Adrenal gland (tissue), 12 donors: Measurements from ENCODE around the gene TLE2. TPM values are rescaled to one million over a fixed set of nuclear protein-coding genes. Genes with fewer than 3 reads are reported as not detected.

Experiments used
- DNase-seq, 7 donors: peaks; one replicate each; pipeline ENCODE4 v3.0.0-alpha.2; 2019 to 2020
- H3K27ac ChIP-seq, 5 donors: fragments of 200-600 bp; sonication (generic) in 4 of 5; 1 replicate in 3 of 5; 2 replicates in 2 of 5; pipeline versions ENCODE4 v1.5.1 to v1.8.0; 2016 to 2020; ENCODE audit warnings: mild to moderate bottlenecking in 1 of 5
- H3K27me3 ChIP-seq: fragments of 200-600 bp; 2 replicates; pipeline ENCODE4 v1.8.0; 2021
- H3K36me3 ChIP-seq, 2 donors: fragments of 200-600 bp; replicated peaks in 1 of 2; 1 replicate in 1 of 2; 2 replicates in 1 of 2; pipeline versions ENCODE4 v1.5.1 to v1.8.0; 2018 to 2022
- H3K4me1 ChIP-seq, 2 donors: fragments of 200-600 bp; replicated peaks in 1 of 2; 1 replicate in 1 of 2; 2 replicates in 1 of 2; pipeline versions ENCODE4 v1.5.1 to v1.8.0; 2018 to 2021
- H3K4me3 ChIP-seq, 4 donors: fragments of 200-600 bp; sonication (generic) in 3 of 4; one replicate each; pipeline ENCODE4 v1.5.1; 2016 to 2018
- H3K9me3 ChIP-seq, 3 donors: fragments of 200-600 bp; sonication (generic) in 1 of 3; replicated peaks in 1 of 3; 1 replicate in 2 of 3; 2 replicates in 1 of 3; pipeline versions ENCODE4 v1.5.1 to v1.8.0; 2016 to 2021
- POLR2A ChIP-seq, 2 donors: fragments of 450-650 bp; IDR thresholded peaks; one replicate each; pipeline ENCODE4 v1.6.1; 2017; ENCODE audit warnings: antibody characterized with exemption in 2 of 2, mild to moderate bottlenecking in 2 of 2, moderate library complexity in 1 of 2
- WGBS, 4 donors: extraction: QIAGEN DNeasy Blood & Tissue Kit in 2 of 4; methylation state at CpG; one replicate each; pipeline versions ENCODE4 v1.1.5 to v1.1.7; 2013 to 2017; 5-methylcytosine and 5-hydroxymethylcytosine counted together
- intact Hi-C, 2 donors: fragments of 100-400 bp; cut with DNase I; formaldehyde crosslinking; loops; one replicate each; pipeline versions ENCODE4 v1.14.1 to v1.15.0; 2022 to 2023
- polyA plus RNA-seq, 3 donors: library from polyadenylated mRNA; stranded (reverse); fragments of 200-250 nt in 2 of 3; fragments of 350-450 nt in 1 of 3; fragmentation: Illumina TruSeq in 1 of 3; extraction: RNeasy Lipid Tissue Mini Kit (QIAGEN cat#74804) in 1 of 3; gene quantifications; one replicate each; pipeline ENCODE4 v1.2.3, GENCODE V29; 2013 to 2014
- total RNA-seq, 9 donors: library from RNA; depleted of rRNA in 4 of 9; stranded (reverse); fragments of >200 nt in 4 of 9; fragments of 120-200 nt in 1 of 9; fragmentation: NEBNext Ultra II Directional in 1 of 9; extraction: Animal tissue kit (Norgen Biotek cat#: 25700) in 1 of 9; gene quantifications; one replicate each; pipeline versions ENCODE4 v1.1.0 to v1.2.4, GENCODE V29; 2013 to 2023
- TF ChIP-seq, protein P1 (sequence below), 6 experiments: fragments of 450-650 bp in 4 of 6; fragments of 200-600 bp in 2 of 6; sonication (generic) in 1 of 6; IDR thresholded peaks; 1 replicate in 5 of 6; 2 replicates in 1 of 6; pipeline versions ENCODE4 v1.5.1 to v1.8.0; 2016 to 2021; ENCODE audit warnings: antibody characterized with exemption in 6 of 6, mild to moderate bottlenecking in 2 of 6, moderate library complexity in 1 of 6
- donor health status: healthy with polysubstance abuse.
- donor health status: Bipolar disorder and iron deficiency.
- donor health status: DM: yes; HTN: yes; CAD: no.
- donor health status: DM: no; HTN: no; CAD: no.
- donor health status: DM: no; HTN: no; CAD: no.
- donor health status: DM: yes; HTN: yes; CAD: no.

Gene TLE2
- total and polyA plus RNA-seq, 12 donors = 4.0 to 106 (median 57.2) TPM

- Histone ChIP-seq H3K9me3 (no peaks in the 10 kb centered on the region), H3K27ac (no peak overlapping the region), H3K4me3 (no peak overlapping the region), H3K4me1 (peaks cover 4 to 5% of the 10 kb centered on the region in 2 donors), H3K36me3 (no peaks in the 10 kb centered on the region), H3K27me3 (no peaks in the 10 kb centered on the region)
- DNase-seq = peak in 1 of 7 donors; percentile 55
- 52 to 63% (median 58%) methylated on average over 3 of the region's 3 CpGs for WGBS, 4 donors
- intact Hi-C loops = loop anchor here (5.0 to 10.0 kb wide), 4 partner anchors 52 to 118 kb away; no protein-coding TSS in a partner anchor
- TF ChIP-seq, protein P1, sequence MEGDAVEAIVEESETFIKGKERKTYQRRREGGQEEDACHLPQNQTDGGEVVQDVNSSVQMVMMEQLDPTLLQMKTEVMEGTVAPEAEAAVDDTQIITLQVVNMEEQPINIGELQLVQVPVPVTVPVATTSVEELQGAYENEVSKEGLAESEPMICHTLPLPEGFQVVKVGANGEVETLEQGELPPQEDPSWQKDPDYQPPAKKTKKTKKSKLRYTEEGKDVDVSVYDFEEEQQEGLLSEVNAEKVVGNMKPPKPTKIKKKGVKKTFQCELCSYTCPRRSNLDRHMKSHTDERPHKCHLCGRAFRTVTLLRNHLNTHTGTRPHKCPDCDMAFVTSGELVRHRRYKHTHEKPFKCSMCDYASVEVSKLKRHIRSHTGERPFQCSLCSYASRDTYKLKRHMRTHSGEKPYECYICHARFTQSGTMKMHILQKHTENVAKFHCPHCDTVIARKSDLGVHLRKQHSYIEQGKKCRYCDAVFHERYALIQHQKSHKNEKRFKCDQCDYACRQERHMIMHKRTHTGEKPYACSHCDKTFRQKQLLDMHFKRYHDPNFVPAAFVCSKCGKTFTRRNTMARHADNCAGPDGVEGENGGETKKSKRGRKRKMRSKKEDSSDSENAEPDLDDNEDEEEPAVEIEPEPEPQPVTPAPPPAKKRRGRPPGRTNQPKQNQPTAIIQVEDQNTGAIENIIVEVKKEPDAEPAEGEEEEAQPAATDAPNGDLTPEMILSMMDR (IDR thresholded peaks at IDR 0.05) = no peak
- no peak for TF ChIP-seq POLR2A (IDR thresholded peaks at IDR 0.05)
These were observed 44.1 kb upstream of the TLE2 start for GRCh38 chr19:3073159-3073563.

DNA sequence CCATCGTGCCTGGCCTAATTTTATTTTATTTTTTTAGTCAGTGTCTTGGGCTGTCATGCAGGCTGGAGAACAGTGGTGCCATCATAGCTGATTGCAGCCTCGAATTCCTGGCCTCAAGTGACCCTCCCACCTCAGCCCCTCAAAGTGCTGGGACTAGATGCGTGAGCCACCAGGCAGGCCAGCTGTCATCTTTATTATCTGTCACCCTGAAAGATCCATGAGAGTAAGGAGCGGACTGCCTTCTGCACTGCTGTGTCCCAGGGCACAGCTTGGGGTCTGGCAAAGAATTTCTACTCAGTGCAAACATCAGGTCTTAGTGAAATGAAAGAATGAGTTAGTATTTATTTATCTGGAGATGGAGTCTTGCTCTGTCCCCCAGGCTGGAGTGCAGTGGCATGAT lies 42.7 kb upstream of the TLE2 start:
- 66 to 76% (median 71%) methylated on average over 4 of the region's 4 CpGs for WGBS, 4 donors
- Histone ChIP-seq H3K27ac (no peak overlapping the region), H3K36me3 (no peaks in the 10 kb centered on the region), H3K9me3 (no peaks in the 10 kb centered on the region), H3K4me1 (peaks cover 11% of the 10 kb centered on the region in 2 donors), H3K27me3 (no peaks in the 10 kb centered on the region), H3K4me3 (no peak overlapping the region)
- no peak for DNase-seq
- TF ChIP-seq, protein P1 (IDR thresholded peaks at IDR 0.05) = no peak
- TF ChIP-seq POLR2A (IDR thresholded peaks at IDR 0.05) = no peak
- intact Hi-C loops = loop anchor here (5.0 to 10.0 kb wide), 4 partner anchors 53 to 117 kb away; no protein-coding TSS in a partner anchor

- intact Hi-C loops = no loop called here
These were observed 39.0 kb upstream of the TLE2 start for GRCh38 chr19:3068071-3068470.

GRCh38 chr19:3067563-3067962 lies 38.5 kb upstream of the TLE2 start:
- intact Hi-C loops = no loop called here
- DNase-seq = no peak
- 73 to 86% (median 79%) methylated on average over 6 to 9 of the region's 9 CpGs for WGBS, 4 donors
- Histone ChIP-seq H3K27me3 (no peaks in the 10 kb centered on the region), H3K4me3 (no peak overlapping the region), H3K36me3 (no peaks in the 10 kb centered on the region), H3K27ac (peak overlapping the region in 3 of 5 donors; percentile 47 to 64 (median 55)), H3K9me3 (no peaks in the 10 kb centered on the region), H3K4me1 (peaks cover 17 to 20% of the 10 kb centered on the region in 2 donors)
- TF ChIP-seq, protein P1 (IDR thresholded peaks at IDR 0.05) = no peak
- no peak for TF ChIP-seq POLR2A (IDR thresholded peaks at IDR 0.05)

More at GRCh38 chr19:3068071-3068470, 39.0 kb upstream of the TLE2 start:
- Histone ChIP-seq H3K27ac (peak overlapping the region in 3 of 5 donors; percentile 47 to 64 (median 55)), H3K9me3 (no peaks in the 10 kb centered on the region), H3K4me3 (no peak overlapping the region), H3K4me1 (peaks cover 13 to 15% of the 10 kb centered on the region in 2 donors), H3K27me3 (no peaks in the 10 kb centered on the region), H3K36me3 (no peaks in the 10 kb centered on the region)
- DNase-seq = peak; percentile 77 to 92 (median 91)
- TF ChIP-seq, protein P1 (IDR thresholded peaks at IDR 0.05) = peak in 1 of 6 experiments; percentile 27
- peak in 1 of 2 donors; percentile 27 for TF ChIP-seq POLR2A (IDR thresholded peaks at IDR 0.05)
- 12 to 49% (median 18%) methylated on average over 9 to 21 of the region's 21 CpGs for WGBS, 4 donors
